GM12878 (cell line): Measurements from ENCODE around the gene PDZRN3. TPM values are rescaled to one million over a fixed set of nuclear protein-coding genes. Genes with fewer than 3 reads are reported as not detected.

ENCODE experiments used
- ATAC-seq: fragments of 200-7000 bp; cut with Tn5 transposase; 3 replicates; pipeline ENCODE4 v1.9.1; 2020; ENCODE audit warnings: mild to moderate bottlenecking, moderate library complexity
- BruUV-seq: library from RNA; stranded (reverse); fragments of 400-500 nt; replicated peaks from 2 replicates; lab custom pipeline; 2021; lab: Mats Ljungman, UMichigan
- CTCF ChIA-PET: fragments of 300-600 bp; sonication (Branson Sonifier 250); formaldehyde crosslinking; extraction: SDS; loops from one replicate; lab custom pipeline; 2021; ENCODE audit warnings: inconsistent platforms; lab: Yijun Ruan, JAX
- POLR2A ChIA-PET: fragments of 350-600 bp; formaldehyde crosslinking; extraction: SDS; loops from one replicate; lab custom pipeline; 2021; ENCODE audit warnings: inconsistent platforms; lab: Charles Lee
- RAD21 ChIA-PET: fragments of 300-600 bp; sonication (Branson Sonifier 250); formaldehyde crosslinking; loops from one replicate; lab custom pipeline; 2023; ENCODE audit warnings: antibody characterized with exemption; ENCODE audit not compliant: unreplicated experiment; lab: Charles Lee
- SMC1A ChIA-PET: fragments of 300-600 bp; sonication (Branson Sonifier 250); formaldehyde crosslinking; loops from one replicate; lab custom pipeline; 2023; ENCODE audit not compliant: unreplicated experiment, uncharacterized antibody; lab: Charles Lee
- DNase-seq: peaks from one replicate; pipeline ENCODE4 v3.0.0-alpha.2; 2011; ENCODE audit warnings: low read depth, low spot score
- FAIRE-seq: peaks from 3 replicates; lab custom pipeline; 2011; peaks lifted over from hg19 to GRCh38; lab: Jason Lieb, UNC
- H2AFZ ChIP-seq: 2 replicates; pipeline ENCODE4 v1.6.0; 2011; ENCODE audit warnings: low read depth, low read length, control low read depth; ENCODE audit not compliant: control insufficient read depth
- H3K27ac ChIP-seq: 2 replicates; pipeline ENCODE4 v1.5.1; 2011; ENCODE audit warnings: control low read depth; ENCODE audit not compliant: control insufficient read depth, insufficient read depth
- H3K27me3 ChIP-seq, 2 experiments: replicated peaks in 1 of 2; 2 replicates each; pipeline versions ENCODE4 v1.6.0 to v1.6.1; 2011; ENCODE audit warnings: low read length in 1 of 2; ENCODE audit not compliant: control insufficient read depth in 2 of 2, insufficient read depth in 2 of 2
- H3K36me3 ChIP-seq, 2 experiments: 2 replicates each; pipeline ENCODE4 v1.5.1; 2011; ENCODE audit warnings: low read length in 1 of 2; ENCODE audit not compliant: control insufficient read depth in 2 of 2, insufficient read depth in 2 of 2
- H3K4me1 ChIP-seq: 2 replicates; pipeline ENCODE4 v1.6.1; 2011; ENCODE audit warnings: mild to moderate bottlenecking, low read length, moderate library complexity, mixed read lengths; ENCODE audit not compliant: control insufficient read depth, insufficient read depth
- H3K4me2 ChIP-seq: 2 replicates; pipeline ENCODE4 v1.6.0; 2011; ENCODE audit warnings: control low read depth; ENCODE audit not compliant: control insufficient read depth, insufficient read depth
- H3K4me3 ChIP-seq: fragments of 200-600 bp; sonication (generic); 2 replicates; pipeline ENCODE4 v1.5.1; 2016
- H3K79me2 ChIP-seq: 2 replicates; pipeline ENCODE4 v1.6.0; 2011; ENCODE audit warnings: low read length; ENCODE audit not compliant: control insufficient read depth, insufficient read depth
- H3K9ac ChIP-seq: 2 replicates; pipeline ENCODE4 v1.8.0; 2011; ENCODE audit warnings: low read length, control low read depth, mixed read lengths; ENCODE audit not compliant: control insufficient read depth, insufficient read depth
- H3K9me3 ChIP-seq: replicated peaks from 3 replicates; pipeline ENCODE4 v1.5.1; 2011; ENCODE audit warnings: mild to moderate bottlenecking, low read length; ENCODE audit not compliant: control insufficient read depth, insufficient read depth
- H4K20me1 ChIP-seq: 2 replicates; pipeline ENCODE4 v1.6.0; 2011; ENCODE audit not compliant: control insufficient read depth, insufficient read depth
- CBX5 ChIP-seq: sonication (generic); IDR thresholded peaks from 2 replicates; pipeline ENCODE4 v1.6.1; 2016; ENCODE audit warnings: low read depth, moderate library complexity, mild to moderate bottlenecking, inconsistent platforms
- CHD1 ChIP-seq: IDR thresholded peaks from 2 replicates; pipeline ENCODE4 v1.6.1; 2012; ENCODE audit warnings: low read depth, low read length, improper control_type of control experiment
- EP300 ChIP-seq, 2 experiments: fragments of 150-350 bp in 1 of 2; IDR thresholded peaks; 2 replicates each; pipeline ENCODE4 v1.6.1; 2011 to 2012; ENCODE audit warnings: low read depth in 2 of 2, low read length in 2 of 2, borderline replicate concordance in 1 of 2, improper control_type of control experiment in 1 of 2, inconsistent platforms in 1 of 2; ENCODE audit not compliant: control insufficient read depth in 1 of 2
- FOS ChIP-seq: IDR thresholded peaks from 3 replicates; pipeline ENCODE4 v1.6.1; 2011; ENCODE audit warnings: borderline replicate concordance; ENCODE audit not compliant: insufficient read length; ENCODE audit errors: extremely low read depth
- GATAD2B ChIP-seq: fragments of 450-650 bp; conservative IDR thresholded peaks from 2 replicates; pipeline ENCODE4 v1.6.1; 2017; ENCODE audit warnings: low read depth, mild to moderate bottlenecking, moderate library complexity
- NFYA ChIP-seq: IDR thresholded peaks from 2 replicates; pipeline ENCODE4 v1.6.1; 2011; ENCODE audit warnings: low read depth, mild to moderate bottlenecking, low read length, improper control_type of control experiment, borderline replicate concordance
- RFX5 ChIP-seq: IDR thresholded peaks from 2 replicates; pipeline ENCODE4 v1.6.1; 2011; ENCODE audit warnings: low read depth, low read length, improper control_type of control experiment
- SIX5 ChIP-seq: IDR thresholded peaks from 2 replicates; pipeline ENCODE4 v1.6.1; 2011; ENCODE audit warnings: mild to moderate bottlenecking, low read depth, low read length, moderate library complexity; ENCODE audit not compliant: severe bottlenecking
- WRNIP1 ChIP-seq: IDR thresholded peaks from 2 replicates; pipeline ENCODE4 v1.6.1; 2011; ENCODE audit warnings: low read depth, low read length, improper control_type of control experiment, borderline replicate concordance
- ZNF24 ChIP-seq: fragments of 450-650 bp; IDR thresholded peaks from 2 replicates; pipeline ENCODE4 v1.6.1; 2017; ENCODE audit warnings: antibody characterized with exemption, mild to moderate bottlenecking
- WGBS: methylation state at CpG from one replicate; pipeline ENCODE4 v1.1.6; 2016; ENCODE audit warnings: low lambda C conversion rate; ENCODE audit not compliant: insufficient replicate concordance, insufficient coverage; ENCODE audit errors: missing lambda C conversion rate; 5-methylcytosine and 5-hydroxymethylcytosine counted together
- in situ Hi-C: fragments of 300-500 bp; cut with MboI; formaldehyde crosslinking; loops from 9 replicates; pipeline ENCODE4 v1.14.3; 2018; ENCODE audit warnings: mixed read lengths
- intact Hi-C: fragments of 100-400 bp; cut with micrococcal nuclease; formaldehyde crosslinking; loops from one replicate; pipeline ENCODE4 v1.14.2; 2022; ENCODE audit not compliant: unreplicated experiment
- polyA plus RNA-seq, 11 experiments: library from polyadenylated mRNA; depleted of rRNA in 4 of 11; unstranded in 6 of 11; stranded (reverse) in 5 of 11; fragments of >200 nt; fragmentation: Nextera tagmentation in 4 of 11; fragmentation: Illumina TruSeq in 1 of 11; extraction: Ambion mirVana in 4 of 11; extraction: Trizol in 1 of 11; gene quantifications; 1 replicate in 1 of 11; 2 replicates in 10 of 11; pipeline versions ENCODE4 v1.2.1 to v1.2.3, GENCODE V29; 2011 to 2016; ENCODE audit warnings: inconsistent platforms in 2 of 11, missing spikeins in 2 of 11, low read depth in 1 of 11
- total RNA-seq, 4 experiments: library from RNA; depleted of rRNA in 3 of 4; stranded (reverse); fragments of >200 nt in 3 of 4; fragmentation: Illumina TruSeq in 1 of 4; extraction: Trizol in 1 of 4; gene quantifications; 2 replicates each; pipeline versions ENCODE4 v1.2.1 to v1.2.3, GENCODE V29; 2013 to 2021
- TF ChIP-seq, protein P1 (sequence below): IDR thresholded peaks from 2 replicates; pipeline ENCODE4 v1.6.1; 2012; ENCODE audit warnings: mild to moderate bottlenecking, low read depth, low read length

PDZRN3 gene
- total and polyA plus RNA-seq, 10 of the 15 experiments (the other 5 are each of a cell fraction or from before 2014, with no cell fraction given), result 0.07 to 0.37 (median 0.12) TPM; not detected in 6

DNA sequence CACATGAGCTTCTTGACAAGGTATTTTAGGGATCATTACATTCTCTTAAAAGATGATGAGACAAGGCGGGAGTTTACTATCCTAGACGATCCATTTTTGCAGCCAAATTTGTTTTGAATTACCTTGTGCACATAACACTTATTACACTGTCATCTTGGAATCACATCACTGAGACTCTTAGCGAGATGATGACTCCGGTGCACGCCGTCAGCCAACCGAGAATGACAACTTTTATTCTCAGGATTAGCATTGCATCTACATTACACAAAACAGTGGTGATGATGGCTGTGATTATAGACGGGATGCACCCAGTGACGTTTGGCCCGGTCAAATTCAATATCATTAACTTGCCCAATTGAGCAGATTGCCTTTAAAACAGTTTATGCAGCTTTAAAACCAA lies 216.1 kb downstream of the PDZRN3 start:
- H2AFZ ChIP-seq, result no peak overlapping the region
- ATAC-seq, result no peak
- no peak for FAIRE-seq
- SMC1A ChIA-PET, result no interaction called here
- RAD21 ChIA-PET, result no interaction called here
- H3K79me2 ChIP-seq, result no peaks in the 10 kb centered on the region
- no peaks in the 10 kb centered on the region for H4K20me1 ChIP-seq
- BruUV-seq, result no TSS peak
- H3K9me3 ChIP-seq, result no peaks in the 10 kb centered on the region
- CTCF ChIA-PET, result no interaction called here
- 37% methylated on average over 10 of the region's 10 CpGs for WGBS
- in situ Hi-C loops, result no loop called here
- DNase-seq, result no peak
- no peak overlapping the region for H3K4me3 ChIP-seq
- H3K27ac ChIP-seq, result no peak overlapping the region
- no peaks in the 10 kb centered on the region for H3K4me1 ChIP-seq
- no peak for TF ChIP-seq GATAD2B
- TF ChIP-seq WRNIP1, result no peak
- TF ChIP-seq CHD1, result no peak
- no peak for TF ChIP-seq FOS
- TF ChIP-seq RFX5, result no peak
- no peak for TF ChIP-seq CBX5
- TF ChIP-seq ZNF24, result no peak
- no peak for TF ChIP-seq SIX5
- TF ChIP-seq NFYA, result no peak
- TF ChIP-seq EP300 (IDR thresholded peaks at IDR 0.05; ENCODE audit: borderline replicate concordance in 1 of 2, control insufficient read depth in 1 of 2, low read depth in 2 of 2, low read length in 2 of 2), result no peak
- TF ChIP-seq, protein P1, sequence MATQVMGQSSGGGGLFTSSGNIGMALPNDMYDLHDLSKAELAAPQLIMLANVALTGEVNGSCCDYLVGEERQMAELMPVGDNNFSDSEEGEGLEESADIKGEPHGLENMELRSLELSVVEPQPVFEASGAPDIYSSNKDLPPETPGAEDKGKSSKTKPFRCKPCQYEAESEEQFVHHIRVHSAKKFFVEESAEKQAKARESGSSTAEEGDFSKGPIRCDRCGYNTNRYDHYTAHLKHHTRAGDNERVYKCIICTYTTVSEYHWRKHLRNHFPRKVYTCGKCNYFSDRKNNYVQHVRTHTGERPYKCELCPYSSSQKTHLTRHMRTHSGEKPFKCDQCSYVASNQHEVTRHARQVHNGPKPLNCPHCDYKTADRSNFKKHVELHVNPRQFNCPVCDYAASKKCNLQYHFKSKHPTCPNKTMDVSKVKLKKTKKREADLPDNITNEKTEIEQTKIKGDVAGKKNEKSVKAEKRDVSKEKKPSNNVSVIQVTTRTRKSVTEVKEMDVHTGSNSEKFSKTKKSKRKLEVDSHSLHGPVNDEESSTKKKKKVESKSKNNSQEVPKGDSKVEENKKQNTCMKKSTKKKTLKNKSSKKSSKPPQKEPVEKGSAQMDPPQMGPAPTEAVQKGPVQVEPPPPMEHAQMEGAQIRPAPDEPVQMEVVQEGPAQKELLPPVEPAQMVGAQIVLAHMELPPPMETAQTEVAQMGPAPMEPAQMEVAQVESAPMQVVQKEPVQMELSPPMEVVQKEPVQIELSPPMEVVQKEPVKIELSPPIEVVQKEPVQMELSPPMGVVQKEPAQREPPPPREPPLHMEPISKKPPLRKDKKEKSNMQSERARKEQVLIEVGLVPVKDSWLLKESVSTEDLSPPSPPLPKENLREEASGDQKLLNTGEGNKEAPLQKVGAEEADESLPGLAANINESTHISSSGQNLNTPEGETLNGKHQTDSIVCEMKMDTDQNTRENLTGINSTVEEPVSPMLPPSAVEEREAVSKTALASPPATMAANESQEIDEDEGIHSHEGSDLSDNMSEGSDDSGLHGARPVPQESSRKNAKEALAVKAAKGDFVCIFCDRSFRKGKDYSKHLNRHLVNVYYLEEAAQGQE, result no peak
- TF ChIP-seq, all 136 proteins: peak for 0
- intact Hi-C loops, result no loop called here
- peaks cover 0 to 1% of the 10 kb centered on the region in 2 experiments; a peak in 1 of 4 replicates for H3K27me3 ChIP-seq
- no peaks in the 10 kb centered on the region for H3K36me3 ChIP-seq
- no peak overlapping the region for H3K9ac ChIP-seq
- POLR2A ChIA-PET, result no interaction called here
- no peak overlapping the region for H3K4me2 ChIP-seq
